GM19324 (cell line): ENCODE measurements around the gene HECW1.
"Not testable (repeated sequence)": the region's sequence is repeated elsewhere in the genome, so short reads cannot be mapped to it uniquely, and the experiment has no call there.

Source experiments
- ATAC-seq: cut with Tn5 transposase; IDR thresholded peaks from one replicate; pipeline ENCODE4 v1.9.1; 2021; ENCODE audit warnings: mild to moderate bottlenecking, moderate library complexity; ENCODE audit not compliant: unreplicated experiment, low FRiP score

The HECW1 gene

DNA sequence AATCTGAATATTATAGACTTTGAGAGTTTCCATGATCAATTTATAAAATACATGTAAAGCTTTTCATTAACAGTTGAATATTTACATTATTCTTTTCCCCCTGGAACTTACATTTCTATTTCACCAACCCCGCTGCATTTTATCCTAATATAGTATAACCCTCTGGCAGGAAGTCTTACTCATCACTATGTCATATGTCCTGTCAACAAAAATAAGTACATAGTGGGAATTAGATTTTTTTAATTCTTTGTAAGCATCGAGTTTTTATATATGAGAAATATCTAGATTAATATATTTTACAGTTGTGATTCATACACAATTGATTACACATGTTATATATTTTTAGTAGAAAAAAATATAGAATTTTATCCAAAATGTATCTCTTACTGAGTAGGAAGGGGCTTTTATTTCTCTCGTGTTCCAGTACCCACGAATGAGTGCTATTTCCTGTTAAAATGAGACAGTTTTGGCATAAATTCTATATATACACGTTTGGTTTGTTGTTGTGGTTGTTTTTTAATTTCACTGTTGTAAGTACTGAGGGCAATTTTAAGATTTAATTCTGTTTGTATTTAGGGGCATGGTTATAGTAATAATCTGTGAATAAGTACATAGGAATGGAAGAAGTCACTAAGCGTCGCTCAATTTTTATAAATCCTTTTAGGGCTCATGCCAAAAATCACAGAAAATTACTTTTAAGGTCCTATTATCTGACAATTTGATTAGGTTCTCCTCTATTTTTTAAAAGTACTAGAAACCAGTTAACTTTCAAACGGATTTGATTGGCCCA lies 87.1 kb downstream of the HECW1 start:
- ATAC-seq = no peak

DNA sequence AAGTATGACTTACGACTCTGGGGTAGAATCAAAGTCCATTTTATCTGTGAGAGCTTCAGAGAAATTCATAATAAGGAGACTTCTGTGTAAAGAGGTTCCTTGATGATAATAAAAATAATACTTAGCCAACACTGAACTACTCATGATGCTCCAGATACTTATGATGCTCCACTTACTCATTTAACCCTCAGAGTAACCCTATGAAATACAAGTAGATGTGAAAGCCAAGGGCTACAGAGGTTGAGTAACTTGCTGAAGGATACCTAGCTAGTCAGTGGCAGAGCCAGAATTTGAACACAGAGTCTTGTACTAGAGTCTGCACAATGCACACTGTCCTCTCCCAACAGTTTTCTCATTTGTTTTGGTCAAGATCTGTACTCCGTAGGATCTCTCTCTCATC lies 89.5 kb downstream of the HECW1 start:
- no peak for ATAC-seq

DNA sequence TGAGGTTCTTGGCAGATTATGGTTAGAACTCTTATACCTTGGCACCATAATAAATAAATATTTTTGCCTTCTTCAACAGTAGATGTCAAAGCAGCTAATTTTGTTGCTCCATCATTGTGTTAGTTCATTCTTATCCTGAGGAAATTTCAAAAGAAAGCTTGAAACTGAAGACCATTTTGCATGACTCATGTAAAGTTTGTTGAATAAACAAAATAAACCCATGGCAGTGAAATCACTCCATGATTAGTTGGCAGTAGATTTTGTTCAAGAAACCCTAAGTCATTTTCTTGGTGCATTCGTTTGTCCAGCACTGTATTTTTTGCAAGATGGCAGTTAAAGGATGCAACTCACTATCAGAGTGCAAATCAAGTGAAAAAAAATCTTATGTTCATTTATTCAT lies 91.6 kb downstream of the HECW1 start:
- ATAC-seq = no peak

DNA sequence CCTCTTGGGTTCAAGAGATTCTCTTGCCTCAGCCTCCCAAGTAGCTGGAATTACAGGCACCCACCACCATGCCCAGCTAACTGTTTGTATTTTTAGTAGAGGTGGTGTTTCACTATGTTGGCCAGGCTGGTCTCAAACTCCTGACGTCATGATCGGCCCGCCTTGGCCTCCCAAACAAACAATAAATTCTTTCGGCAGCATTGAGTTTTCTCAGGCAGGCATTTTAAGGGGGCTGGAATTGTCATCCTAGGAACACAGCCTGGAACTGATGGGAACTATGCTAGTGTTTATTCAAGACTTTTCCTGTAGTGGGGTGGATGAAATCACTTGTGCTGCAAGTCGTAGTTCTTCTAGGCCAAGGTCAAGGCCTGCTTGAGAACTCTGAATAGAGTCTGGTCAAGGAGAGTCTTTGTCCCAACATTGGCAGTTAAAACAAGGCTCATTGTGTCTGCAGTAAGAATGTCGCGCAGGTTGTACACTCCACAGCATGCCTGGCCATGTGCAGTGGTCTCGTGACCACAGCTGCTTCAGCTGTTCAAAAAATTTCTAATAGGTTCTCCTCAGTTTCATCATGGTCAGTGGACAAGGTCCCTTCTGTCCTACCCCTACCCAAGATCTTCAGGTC lies 92.8 kb downstream of the HECW1 start:
- no peak for ATAC-seq

DNA sequence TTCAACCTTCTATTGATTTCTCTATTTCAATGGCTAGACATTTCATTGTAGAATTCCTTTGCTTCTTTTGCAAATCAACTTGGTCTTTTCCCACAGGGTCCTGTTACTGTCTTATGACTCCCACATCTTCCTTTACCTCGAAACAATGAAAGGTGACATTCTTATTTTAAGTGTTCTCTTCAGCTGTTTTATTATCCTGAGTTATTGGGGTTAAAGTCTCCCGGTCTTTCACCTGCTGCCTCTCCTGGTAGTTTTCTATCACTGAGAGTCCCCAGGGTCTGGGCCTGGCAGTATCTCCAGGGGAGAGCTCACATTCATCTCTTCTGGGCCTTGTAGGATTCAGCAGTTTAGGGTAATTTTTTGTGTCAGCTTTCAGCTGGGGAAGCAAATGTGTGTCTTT lies 95.8 kb downstream of the HECW1 start:
- no peak for ATAC-seq

DNA sequence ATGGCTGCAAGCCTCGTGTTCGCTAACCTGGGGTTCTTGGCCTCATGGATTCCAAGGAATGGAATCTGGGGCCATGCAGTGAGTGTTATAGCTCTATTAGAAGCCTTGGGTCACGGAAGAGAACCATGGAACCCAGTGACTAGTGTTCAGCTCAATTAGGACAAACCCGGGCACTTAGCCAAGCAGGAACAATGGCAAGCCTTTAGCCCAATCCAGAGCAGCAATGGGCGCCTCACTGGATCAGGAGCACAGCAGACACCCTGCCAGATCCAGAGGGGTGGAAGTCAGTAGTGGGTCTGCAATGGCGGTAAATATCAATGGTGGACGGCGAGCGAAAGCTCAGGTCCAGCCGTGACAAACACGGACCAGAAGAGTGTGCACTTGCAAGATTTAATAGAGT lies 98.1 kb downstream of the HECW1 start:
- ATAC-seq = not testable (repeated sequence)

DNA sequence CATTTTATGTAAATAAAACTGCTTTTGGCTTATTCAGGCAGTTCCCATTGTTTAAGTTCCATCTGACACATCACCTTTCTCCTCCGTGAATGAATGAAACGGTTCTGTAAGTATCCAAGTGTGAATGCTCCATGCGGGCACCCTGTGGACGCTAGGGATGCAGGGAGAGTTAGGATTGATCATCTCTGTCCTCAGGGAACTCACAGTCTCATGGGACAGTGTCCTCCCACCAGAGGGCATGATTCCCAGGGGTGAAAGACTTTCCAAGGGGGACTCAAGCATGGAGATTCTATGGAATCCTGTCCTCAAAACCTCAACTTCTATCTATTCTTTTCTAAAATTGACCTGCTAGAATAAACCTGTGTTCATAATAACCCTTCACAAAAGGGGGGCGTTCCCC lies 98.8 kb downstream of the HECW1 start:
- no peak for ATAC-seq

DNA sequence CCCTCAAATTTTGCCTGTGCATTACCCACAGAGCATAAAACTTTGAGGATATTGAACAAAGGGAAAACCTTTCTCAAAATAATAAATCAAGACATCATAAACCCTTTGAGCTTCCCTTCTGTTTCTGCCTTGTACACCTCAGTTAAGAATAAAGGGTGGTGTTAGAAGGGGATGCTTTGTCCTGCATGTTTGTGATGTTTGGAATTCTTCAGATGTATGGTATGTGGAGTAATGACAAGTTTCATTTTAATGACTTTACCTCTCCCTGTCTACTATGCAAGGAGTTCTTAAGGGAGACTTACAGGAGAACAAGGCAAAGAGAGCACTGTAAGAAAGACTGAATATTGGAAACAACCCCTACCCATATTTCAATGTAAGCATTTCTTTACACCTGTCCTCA lies 99.2 kb downstream of the HECW1 start:
- no peak for ATAC-seq

DNA sequence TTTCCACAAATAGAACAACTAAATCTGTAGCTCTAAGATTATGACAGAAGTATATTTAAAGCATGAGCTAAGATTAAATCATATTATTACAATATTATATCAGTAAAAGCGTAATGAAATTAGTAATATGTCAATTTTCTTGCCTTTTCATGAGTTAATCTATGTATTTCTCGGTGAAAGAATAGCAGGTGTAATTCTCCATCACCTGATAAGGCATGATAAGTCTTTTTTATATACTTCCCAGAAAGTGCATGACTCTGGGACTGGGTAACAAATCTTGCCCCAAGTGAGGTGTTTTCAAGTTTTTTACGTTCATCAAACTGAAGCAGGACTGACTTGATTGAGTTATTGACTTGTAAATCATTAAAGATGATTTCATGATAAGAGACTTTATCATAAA lies 100.5 kb downstream of the HECW1 start:
- ATAC-seq = no peak

DNA sequence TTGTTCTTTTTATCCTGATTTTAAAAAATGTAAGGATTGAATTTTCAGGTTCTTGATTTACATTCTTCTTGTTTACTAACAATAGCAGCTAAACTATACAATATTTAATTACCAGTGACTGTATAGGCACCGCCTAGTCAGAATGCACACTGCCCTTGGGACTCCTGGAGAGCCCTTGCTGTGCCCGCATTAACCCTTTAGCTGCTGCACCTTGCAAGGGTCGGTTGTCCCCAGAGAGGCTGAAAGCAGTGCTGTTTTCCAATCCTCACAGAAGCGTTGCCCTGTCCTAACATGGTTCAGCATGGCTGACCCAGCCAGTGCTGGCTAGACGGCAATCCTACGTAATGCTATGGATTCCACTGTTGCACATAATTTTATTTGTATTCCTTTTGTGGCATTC lies 102.6 kb downstream of the HECW1 start:
- no peak for ATAC-seq

DNA sequence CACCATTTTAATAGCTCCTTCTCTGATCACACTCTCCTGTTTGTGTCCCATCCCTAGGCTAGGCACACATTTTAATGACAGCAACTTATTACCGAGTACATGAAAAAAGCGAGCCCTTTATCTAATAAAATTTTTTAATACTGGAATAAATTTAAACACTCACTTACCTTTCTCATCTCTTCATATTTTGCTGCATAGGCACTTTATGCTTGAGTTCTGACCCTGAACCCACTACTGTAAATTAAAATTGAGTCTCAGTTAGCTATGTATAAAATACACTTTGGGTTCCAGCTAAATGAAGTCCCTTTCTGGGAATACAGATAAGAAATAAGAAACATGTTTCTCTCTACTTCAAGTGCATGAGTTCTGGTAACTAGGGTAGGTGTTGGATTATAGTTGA lies 104.6 kb downstream of the HECW1 start:
- ATAC-seq = no peak

DNA sequence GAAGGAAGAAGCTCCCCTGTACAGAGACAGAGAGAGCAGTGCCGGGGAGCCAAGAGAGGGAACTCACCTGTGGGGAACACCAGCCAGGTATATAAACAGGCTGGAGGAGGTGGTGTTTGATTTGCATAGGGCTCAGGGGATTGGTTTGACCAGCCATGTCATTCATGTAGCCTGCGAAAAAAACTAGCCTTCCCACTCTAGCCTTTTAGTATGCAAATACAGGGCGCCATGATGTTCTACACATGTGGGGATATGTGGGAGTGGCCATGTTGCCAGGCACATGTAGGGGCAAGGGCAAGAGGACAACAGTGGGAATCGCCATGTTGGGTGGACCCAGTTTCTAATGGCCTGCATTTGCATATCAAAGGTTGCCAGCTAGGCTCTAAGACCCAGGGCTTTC lies 106.5 kb downstream of the HECW1 start:
- not testable (repeated sequence) for ATAC-seq

DNA sequence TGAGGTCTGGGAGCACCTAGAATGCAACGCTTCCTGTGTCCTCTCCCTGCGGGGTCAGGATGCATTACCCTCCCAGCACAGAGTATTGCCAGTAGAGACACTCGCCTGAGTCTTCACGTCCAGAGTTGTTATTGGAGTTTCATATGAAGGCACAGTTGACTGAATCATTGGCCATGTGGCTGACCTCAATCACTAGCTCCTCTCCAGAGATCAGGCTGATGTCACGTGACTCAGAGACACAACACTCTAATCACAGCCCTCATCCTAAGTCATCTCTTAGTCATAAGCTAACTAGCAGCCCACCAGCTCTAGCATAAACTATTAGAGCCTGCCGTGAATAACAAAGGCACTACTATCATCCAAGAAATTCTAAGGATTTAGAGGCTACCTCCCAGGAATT lies 107.8 kb downstream of the HECW1 start:
- no peak for ATAC-seq

DNA sequence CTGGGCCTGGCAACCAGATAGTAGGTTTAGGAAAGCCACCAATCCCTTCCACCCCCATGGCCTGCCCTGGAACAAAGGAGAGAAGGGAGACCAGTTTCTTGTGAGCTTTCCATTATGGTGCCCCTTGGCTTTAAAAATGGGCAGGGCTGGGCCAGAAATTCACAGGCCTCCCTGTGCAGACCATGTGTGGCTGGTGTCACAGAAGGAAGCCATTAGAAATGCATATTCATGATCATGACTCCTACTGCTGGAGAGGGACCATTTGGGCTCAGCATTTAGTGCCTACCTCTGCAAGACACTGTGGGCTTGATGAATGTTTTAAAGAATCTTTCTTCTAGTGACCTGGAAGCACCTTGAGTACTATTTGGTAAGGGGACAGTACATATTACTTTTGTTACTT lies 108.3 kb downstream of the HECW1 start:
- ATAC-seq = no peak

DNA sequence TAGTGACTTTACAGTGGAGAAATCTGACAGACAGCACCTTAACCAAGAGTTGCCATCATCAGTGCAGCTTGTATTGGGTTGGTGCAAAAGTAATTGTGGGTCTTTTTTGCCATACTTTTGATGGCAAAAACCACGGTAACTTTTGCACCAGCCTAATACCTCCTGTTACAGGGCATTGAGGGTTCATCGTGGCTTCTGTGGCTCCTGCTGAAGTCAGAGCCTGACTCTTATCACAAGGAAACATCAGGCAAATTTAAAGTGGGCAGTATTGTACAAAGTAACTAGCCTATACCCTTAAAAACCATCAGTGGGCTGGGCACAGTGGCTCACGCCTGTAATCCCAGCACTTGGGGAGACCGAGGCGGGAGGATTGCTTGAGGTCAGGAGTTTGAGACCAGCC lies 117.4 kb downstream of the HECW1 start:
- ATAC-seq = no peak

DNA sequence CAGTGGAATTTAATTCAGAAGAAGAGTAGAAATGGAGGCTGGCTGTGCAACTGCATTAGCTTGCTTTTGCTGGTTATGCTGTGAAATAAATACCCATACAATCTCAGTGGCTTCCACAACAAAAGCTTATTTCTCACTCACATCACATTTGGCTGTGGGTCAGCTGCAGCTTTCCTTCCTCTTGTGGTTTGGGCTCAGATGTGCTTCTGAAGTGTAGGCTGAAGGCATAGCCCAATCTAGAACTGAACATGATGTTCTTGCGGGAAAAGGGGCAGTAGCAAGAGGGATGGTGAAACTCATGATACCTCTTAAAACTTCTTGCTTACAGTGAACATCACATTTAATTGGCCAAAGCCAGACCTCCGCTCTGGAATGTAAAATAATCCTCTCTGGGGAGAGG lies 119.9 kb downstream of the HECW1 start:
- no peak for ATAC-seq

DNA sequence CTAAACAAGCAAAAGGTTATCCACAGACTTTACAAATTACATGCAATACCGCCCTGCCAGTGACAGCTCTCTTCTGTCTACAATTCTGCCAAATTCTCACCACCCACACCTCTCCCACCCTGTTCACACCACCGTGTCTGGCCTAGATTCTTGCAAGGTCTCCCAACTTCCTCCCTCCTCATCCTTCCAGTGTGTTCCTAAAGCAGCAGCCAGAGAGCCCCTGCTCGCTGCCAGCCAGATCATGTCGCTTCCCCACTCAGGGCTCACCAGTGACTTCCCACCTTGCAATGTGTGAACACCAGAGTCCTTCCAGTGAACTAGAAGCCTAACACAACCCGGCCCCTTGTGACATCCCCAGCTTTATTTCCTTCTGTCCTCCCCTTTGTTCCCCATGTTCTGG lies 121.6 kb downstream of the HECW1 start:
- ATAC-seq = no peak

DNA sequence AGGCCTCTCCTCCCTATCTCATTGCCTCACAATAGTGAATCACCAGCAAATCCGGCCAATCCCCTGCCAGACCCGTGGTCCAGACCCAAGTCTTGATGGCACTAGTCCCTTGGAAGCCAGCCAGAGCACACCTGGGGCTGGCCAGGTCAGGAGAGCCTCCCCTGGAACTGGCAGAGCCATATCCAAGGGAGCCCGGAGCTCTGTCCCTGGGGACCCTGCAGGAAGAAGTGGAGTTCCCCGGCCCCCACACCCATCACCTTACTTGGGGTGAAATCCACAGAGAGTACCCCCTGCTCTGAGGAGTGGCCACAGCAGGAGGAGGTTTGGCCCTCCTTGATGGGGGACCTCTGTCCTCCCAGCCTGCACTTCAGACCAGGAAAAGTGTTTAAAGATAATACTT lies 122.5 kb downstream of the HECW1 start:
- no peak for ATAC-seq

DNA sequence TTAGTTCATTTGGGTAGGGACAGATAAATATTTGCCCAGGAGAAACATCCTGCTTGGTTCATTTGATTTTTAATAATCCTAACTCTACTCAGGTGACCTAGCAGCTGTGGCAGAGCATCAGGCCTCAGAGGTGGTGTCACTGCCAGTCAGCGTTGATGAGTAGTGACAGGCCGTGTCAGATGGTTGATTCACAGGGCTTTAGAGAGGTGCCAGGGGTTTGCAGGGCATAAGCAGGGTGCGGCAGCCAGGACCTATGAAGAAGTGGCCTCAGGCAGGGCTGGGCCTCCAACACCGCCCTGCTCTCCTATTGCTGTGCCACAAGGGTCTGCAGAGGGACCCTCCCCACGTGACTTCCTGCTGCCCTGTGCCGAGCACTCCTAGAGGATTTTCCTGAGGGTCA lies 128.1 kb downstream of the HECW1 start:
- ATAC-seq = no peak

DNA sequence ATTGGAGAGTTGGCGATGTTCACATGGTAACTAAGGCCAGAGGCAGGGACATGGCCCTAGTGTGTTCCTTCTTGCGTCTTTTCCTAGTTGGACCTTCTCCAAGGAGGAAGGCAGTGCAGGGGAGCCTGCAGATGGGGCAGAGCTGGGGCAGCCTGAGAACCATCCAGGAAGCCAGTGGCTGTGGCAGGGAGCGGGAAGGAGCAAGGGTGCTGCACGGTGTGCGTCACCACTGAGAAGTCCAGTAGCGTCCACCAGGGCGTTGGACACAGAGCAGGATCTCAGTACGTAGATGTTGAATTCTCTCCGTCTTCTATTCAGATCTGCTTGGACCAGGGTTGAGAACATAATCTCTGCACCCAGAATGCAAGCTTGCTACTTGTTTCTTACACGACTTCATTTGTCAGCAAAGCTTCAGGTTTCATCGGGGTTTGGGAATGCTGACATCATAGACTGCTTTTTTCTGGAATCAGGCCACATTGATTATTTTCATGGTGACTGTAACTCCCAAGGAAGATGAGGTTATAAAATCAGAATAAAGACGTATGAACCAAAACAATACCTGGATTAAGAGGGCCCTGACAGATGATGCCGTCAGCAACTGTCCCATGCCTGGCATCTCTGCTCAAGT lies 130.3 kb downstream of the HECW1 start:
- no peak for ATAC-seq

DNA sequence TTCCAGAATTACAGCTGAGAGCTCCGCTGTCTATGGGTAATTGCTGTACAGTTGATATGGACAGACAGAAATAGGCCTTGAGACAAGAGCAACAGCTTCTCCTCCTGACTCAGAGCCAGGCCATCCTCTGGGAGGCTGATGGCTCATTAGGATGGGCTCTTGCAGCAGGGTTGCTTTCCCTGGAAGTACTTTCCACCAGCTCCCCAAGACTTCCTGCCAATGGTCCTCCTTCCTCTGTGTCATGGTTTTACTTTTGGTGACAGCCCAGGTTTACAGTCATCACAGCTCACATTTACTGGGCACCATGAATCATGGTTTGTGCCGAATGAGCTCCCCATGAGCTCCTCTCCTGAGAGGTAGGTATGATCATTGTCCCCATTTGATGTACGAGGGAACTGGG lies 131.8 kb downstream of the HECW1 start:
- no peak for ATAC-seq

DNA sequence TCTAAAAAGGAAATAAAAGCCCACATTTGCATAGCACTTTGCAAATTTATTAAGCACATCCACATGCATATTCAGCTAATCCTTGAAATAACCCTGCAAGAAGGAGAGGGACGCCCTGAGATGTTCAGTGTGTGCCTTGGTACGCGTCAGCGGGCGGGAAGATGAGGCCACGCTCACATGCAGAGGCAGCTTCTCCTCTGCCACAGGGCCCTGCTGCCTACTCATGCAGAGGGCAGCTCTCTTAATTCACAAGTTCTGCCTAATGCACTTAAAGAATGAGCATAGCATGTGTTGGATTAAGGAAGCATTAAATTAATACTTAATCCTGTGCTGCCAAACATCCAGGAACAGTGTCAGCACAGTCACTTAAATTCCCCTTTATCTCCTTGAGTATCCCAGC lies 132.3 kb downstream of the HECW1 start:
- no peak for ATAC-seq
